Bronchial epithelial cell (primary cell): ENCODE data around the gene GCNT1. TPM values are rescaled to one million over a fixed set of nuclear protein-coding genes. Genes with fewer than 3 reads are reported as not detected.
A peak's percentile ranks its signal among the peaks of the same experiment; 100 is the strongest.
"Not testable (repeated sequence)": the region's sequence is repeated elsewhere in the genome, so short reads cannot be mapped to it uniquely, and the experiment has no call there.

Source experiments
- DNase-seq: peaks from one replicate; pipeline ENCODE4 v3.0.0-alpha.2; 2010; ENCODE audit warnings: low read depth
- FAIRE-seq: peaks from 2 replicates; lab custom pipeline; 2011; peaks lifted over from hg19 to GRCh38; lab: Jason Lieb, UNC
- H3K27me3 ChIP-seq: 2 replicates; pipeline ENCODE4 v1.5.1; 2011; ENCODE audit warnings: low read length; ENCODE audit not compliant: control insufficient read depth, insufficient read depth
- H3K36me3 ChIP-seq: 2 replicates; pipeline ENCODE4 v1.5.1; 2011; ENCODE audit warnings: low read length; ENCODE audit not compliant: control insufficient read depth, insufficient read depth
- H3K4me3 ChIP-seq: 2 replicates; pipeline ENCODE4 v1.5.1; 2011; ENCODE audit warnings: mild to moderate bottlenecking, low read depth, low read length, control low read depth
- CTCF ChIP-seq: IDR thresholded peaks from 2 replicates; pipeline ENCODE4 v1.5.1; 2011; ENCODE audit warnings: mild to moderate bottlenecking, moderate library complexity, low read length, control low read depth, inconsistent platforms; ENCODE audit not compliant: insufficient read depth, severe bottlenecking
- total RNA-seq: library from RNA; depleted of rRNA; stranded (reverse); fragments of >200 nt; gene quantifications from 2 replicates; pipeline ENCODE4 v1.2.1, GENCODE V29; 2014

Gene GCNT1
- total RNA-seq, 1 donor from 2014 or later = 3.7 TPM

GRCh38 chr9:76521906-76522305, 62.9 kb downstream of the GCNT1 start:
- no peak for TF ChIP-seq CTCF
- FAIRE-seq (no peak), DNase-seq (no peak)

GRCh38 chr9:76523617-76524200, 64.7 kb downstream of the GCNT1 start:
- not testable (repeated sequence) for H3K27me3 ChIP-seq, H3K36me3 ChIP-seq, DNase-seq, H3K4me3 ChIP-seq, FAIRE-seq

More at GRCh38 chr9:76521906-76522305, 62.9 kb downstream of the GCNT1 start:
- Histone ChIP-seq H3K27me3 (no peaks in the 10 kb centered on the region), H3K4me3 (no peak overlapping the region), H3K36me3 (no peaks in the 10 kb centered on the region)

- no peaks in the 10 kb centered on the region for H3K36me3 ChIP-seq
- no peak overlapping the region for H3K4me3 ChIP-seq
- no peak for DNase-seq
- TF ChIP-seq CTCF = no peak
- no peaks in the 10 kb centered on the region for H3K27me3 ChIP-seq
- no peak for FAIRE-seq
These were observed 66.2 kb downstream of the GCNT1 start for GRCh38 chr9:76525196-76525595.

GRCh38 chr9:76526026-76526425, 67.0 kb downstream of the GCNT1 start:
- no peak for FAIRE-seq
- Histone ChIP-seq H3K4me3 (no peak overlapping the region), H3K27me3 (no peaks in the 10 kb centered on the region)

GRCh38 chr9:76528056-76528455, 69.1 kb downstream of the GCNT1 start:
- no peaks in the 10 kb centered on the region for H3K36me3 ChIP-seq
- H3K4me3 ChIP-seq = no peak overlapping the region
- DNase-seq (no peak), FAIRE-seq (no peak)
- H3K27me3 ChIP-seq = no peaks in the 10 kb centered on the region
- no peak for TF ChIP-seq CTCF

More at GRCh38 chr9:76526026-76526425, 67.0 kb downstream of the GCNT1 start:
- DNase-seq = peak; percentile 77
- TF ChIP-seq CTCF = no peak
- H3K36me3 ChIP-seq = no peaks in the 10 kb centered on the region

- FAIRE-seq (no peak), DNase-seq (no peak)
- no peak overlapping the region for H3K4me3 ChIP-seq
- no peaks in the 10 kb centered on the region for H3K36me3 ChIP-seq
- no peak for TF ChIP-seq CTCF
- no peaks in the 10 kb centered on the region for H3K27me3 ChIP-seq
These were observed 69.7 kb downstream of the GCNT1 start for GRCh38 chr9:76528642-76529190.
